ENCODE data around the gene CCDC171. TPM values are rescaled to one million over a fixed set of nuclear protein-coding genes. Genes with fewer than 3 reads are reported as not detected.

Gene CCDC171
- total RNA-seq, 1 donor from 2014 or later = 3.3 TPM

DNA sequence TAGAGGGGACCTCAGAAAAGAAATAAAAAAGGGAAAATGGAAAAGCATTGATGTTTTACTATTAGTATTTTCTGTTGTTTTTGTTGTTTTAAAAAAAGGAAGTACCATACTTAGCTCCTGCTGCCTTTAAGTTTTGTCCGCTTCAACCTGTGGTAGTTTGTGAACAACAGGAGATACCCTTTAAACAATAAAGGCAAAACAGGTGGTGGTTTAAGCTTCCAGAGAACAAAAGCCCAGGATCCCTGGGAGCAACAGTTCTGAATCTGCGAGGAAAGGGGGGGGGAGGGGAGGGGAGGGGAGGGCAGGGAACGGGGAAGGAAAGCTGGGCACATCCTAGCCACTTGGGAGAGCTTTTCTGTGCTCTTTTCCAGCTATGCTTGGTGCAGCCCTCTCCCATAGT, 40.0 kb upstream of the CCDC171 start:
- no peak for DNase-seq (ENCODE audit: low read depth)
- Histone ChIP-seq H3K4me3 (ENCODE audit: low read depth, low read length) (no peak overlapping the region), H3K27me3 (ENCODE audit: control insufficient read depth, insufficient read depth, low read length) (no peaks in the 10 kb centered on the region), H3K36me3 (ENCODE audit: control insufficient read depth, insufficient read depth, low read length) (no peaks in the 10 kb centered on the region)
- TF ChIP-seq, protein P1, sequence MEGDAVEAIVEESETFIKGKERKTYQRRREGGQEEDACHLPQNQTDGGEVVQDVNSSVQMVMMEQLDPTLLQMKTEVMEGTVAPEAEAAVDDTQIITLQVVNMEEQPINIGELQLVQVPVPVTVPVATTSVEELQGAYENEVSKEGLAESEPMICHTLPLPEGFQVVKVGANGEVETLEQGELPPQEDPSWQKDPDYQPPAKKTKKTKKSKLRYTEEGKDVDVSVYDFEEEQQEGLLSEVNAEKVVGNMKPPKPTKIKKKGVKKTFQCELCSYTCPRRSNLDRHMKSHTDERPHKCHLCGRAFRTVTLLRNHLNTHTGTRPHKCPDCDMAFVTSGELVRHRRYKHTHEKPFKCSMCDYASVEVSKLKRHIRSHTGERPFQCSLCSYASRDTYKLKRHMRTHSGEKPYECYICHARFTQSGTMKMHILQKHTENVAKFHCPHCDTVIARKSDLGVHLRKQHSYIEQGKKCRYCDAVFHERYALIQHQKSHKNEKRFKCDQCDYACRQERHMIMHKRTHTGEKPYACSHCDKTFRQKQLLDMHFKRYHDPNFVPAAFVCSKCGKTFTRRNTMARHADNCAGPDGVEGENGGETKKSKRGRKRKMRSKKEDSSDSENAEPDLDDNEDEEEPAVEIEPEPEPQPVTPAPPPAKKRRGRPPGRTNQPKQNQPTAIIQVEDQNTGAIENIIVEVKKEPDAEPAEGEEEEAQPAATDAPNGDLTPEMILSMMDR (IDR thresholded peaks at IDR 0.05; ENCODE audit: insufficient read depth, low read length, poor library complexity, severe bottlenecking) = no peak

DNA sequence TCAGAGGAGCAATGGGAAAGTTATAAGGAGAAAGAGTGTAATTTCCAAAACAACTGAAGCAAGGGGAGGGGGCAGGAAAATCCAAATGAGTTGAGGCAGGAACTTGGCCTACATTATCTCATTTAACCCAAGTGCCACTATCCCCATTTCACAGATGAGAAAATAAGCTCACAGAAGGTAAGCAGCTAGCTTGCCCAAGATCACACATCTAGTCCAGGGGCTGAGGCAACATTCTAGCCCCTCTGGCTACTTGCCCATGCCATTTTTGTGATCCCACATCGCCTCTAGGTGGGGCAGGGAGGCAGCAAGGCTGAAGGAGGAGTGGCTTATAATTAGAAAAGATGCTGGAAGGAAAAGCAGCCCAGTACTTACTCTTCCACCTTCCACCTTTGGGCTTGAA, 39.5 kb upstream of the CCDC171 start:
- Histone ChIP-seq H3K4me3 (ENCODE audit: low read depth, low read length) (no peak overlapping the region), H3K27me3 (ENCODE audit: control insufficient read depth, insufficient read depth, low read length) (no peaks in the 10 kb centered on the region), H3K36me3 (ENCODE audit: control insufficient read depth, insufficient read depth, low read length) (no peaks in the 10 kb centered on the region)
- DNase-seq (ENCODE audit: low read depth) = no peak
- TF ChIP-seq, protein P1 (IDR thresholded peaks at IDR 0.05; ENCODE audit: insufficient read depth, low read length, poor library complexity, severe bottlenecking) = peak; percentile 5

DNA sequence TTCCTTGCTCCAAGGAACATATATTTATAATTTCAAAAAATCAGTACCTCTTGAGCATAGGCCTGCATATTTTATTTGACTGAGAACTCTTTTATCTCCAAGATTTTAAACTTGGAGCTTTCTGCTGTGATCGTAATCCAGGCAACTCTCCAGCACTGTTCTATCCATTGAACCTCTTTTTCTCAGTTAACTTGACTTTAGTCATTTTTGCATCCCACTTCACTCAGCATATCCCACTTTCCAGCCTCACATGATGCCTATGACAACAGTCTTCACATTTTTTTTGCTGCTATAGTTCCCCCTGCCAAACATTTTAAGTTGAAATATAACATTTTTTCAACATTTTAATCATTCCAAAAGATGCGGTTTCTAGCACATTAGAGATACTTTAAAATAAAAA, 33.0 kb upstream of the CCDC171 start:
- Histone ChIP-seq H3K4me3 (ENCODE audit: low read depth, low read length) (no peak overlapping the region), H3K36me3 (ENCODE audit: control insufficient read depth, insufficient read depth, low read length) (no peaks in the 10 kb centered on the region), H3K27me3 (ENCODE audit: control insufficient read depth, insufficient read depth, low read length) (no peaks in the 10 kb centered on the region)
- no peak for DNase-seq (ENCODE audit: low read depth)
- TF ChIP-seq, protein P1 (IDR thresholded peaks at IDR 0.05; ENCODE audit: insufficient read depth, low read length, poor library complexity, severe bottlenecking) = no peak

DNA sequence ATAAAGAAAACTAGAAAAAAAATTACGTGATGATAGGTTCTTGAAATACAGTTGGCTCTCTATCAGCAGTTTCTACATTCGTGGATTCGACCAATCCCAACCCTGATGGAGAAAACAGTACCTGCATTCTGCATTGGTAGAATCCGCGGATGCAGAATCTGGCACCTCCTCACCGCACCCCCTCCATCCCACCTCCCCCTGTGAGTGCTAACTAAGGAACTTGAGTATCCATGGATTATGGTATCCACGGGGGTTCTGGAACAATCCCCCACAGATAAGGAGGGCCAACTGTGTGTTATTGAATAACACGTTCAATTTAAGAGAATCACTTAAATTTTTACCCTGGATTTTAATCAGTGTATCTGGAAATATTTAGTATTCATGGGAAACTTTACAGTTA, 31.6 kb upstream of the CCDC171 start:
- TF ChIP-seq, protein P1 (IDR thresholded peaks at IDR 0.05; ENCODE audit: insufficient read depth, low read length, poor library complexity, severe bottlenecking) = no peak
- DNase-seq (ENCODE audit: low read depth) = no peak
- no peak overlapping the region for H3K4me3 ChIP-seq (ENCODE audit: low read depth, low read length)
- H3K36me3 ChIP-seq (ENCODE audit: control insufficient read depth, insufficient read depth, low read length) = no peaks in the 10 kb centered on the region
- H3K27me3 ChIP-seq (ENCODE audit: control insufficient read depth, insufficient read depth, low read length) = no peaks in the 10 kb centered on the region

DNA sequence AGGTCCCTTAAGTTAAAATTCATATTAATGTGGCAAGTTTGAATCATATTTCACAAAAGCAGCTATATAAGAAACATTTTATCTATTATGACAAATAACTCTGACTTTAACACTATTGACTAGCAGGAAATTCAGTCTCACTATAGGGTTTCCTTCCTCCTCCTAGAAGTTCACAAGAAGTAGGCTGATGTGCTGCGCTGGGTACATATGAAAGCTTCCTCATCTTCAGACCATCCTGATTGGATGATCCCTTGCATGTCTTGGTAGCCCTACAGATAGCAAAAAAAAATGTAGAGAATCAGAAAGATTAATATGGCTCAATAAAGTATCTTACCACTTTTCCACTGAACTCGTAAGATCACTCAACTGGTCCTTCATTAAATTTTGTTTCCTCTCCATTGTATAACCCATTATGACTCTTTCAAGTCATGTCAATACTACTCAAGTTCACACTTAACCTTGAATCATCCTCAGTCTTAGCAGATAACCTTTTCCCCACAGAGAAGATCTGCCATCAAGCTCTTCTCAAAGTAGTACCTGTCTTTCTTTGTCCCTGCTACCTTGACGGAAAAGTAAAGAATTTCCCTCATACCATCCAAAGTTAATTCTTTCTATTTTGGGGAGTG, 30.6 kb upstream of the CCDC171 start:
- Histone ChIP-seq H3K36me3 (ENCODE audit: control insufficient read depth, insufficient read depth, low read length) (no peaks in the 10 kb centered on the region), H3K27me3 (ENCODE audit: control insufficient read depth, insufficient read depth, low read length) (no peaks in the 10 kb centered on the region), H3K4me3 (ENCODE audit: low read depth, low read length) (no peak overlapping the region)
- TF ChIP-seq, protein P1 (IDR thresholded peaks at IDR 0.05; ENCODE audit: insufficient read depth, low read length, poor library complexity, severe bottlenecking) = no peak
- no peak for DNase-seq (ENCODE audit: low read depth)

DNA sequence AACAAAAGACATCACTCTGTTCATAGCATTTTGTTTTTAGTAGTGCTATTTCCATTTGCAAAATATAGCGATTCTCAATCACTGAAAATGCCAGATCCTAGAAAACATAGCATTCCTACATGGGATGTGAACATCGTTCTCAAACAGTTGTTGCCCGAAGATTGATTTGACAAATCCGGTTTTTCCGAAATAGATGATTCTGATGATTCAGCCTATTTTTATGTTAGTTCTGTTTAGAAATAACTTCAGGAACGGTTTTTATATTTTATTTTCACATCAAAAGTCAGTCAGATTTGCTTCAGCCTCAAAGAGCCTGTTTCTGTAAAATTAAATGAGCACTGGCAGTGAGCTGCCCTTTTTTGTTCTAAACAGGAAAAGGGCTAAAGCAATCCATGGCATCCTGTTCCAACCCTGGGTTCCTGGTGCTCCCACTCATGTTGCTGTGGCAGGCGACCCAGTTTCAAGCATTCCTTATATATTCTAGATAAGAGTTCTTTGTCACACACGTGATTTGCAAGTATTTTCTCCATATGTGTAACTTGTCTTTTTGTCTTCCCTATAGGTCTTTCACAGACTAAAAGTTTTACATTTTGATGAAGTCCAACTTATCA, 27.9 kb upstream of the CCDC171 start:
- DNase-seq (ENCODE audit: low read depth) = no peak
- TF ChIP-seq, protein P1 (IDR thresholded peaks at IDR 0.05; ENCODE audit: insufficient read depth, low read length, poor library complexity, severe bottlenecking) = no peak
- no peaks in the 10 kb centered on the region for H3K27me3 ChIP-seq (ENCODE audit: control insufficient read depth, insufficient read depth, low read length)
- no peak overlapping the region for H3K4me3 ChIP-seq (ENCODE audit: low read depth, low read length)
- no peaks in the 10 kb centered on the region for H3K36me3 ChIP-seq (ENCODE audit: control insufficient read depth, insufficient read depth, low read length)
